G401.6 (cell line): ENCODE results near the gene SARNP.

Experiments
- FAIRE-seq: peaks from 2 replicates; lab custom pipeline; 2012; peaks lifted over from hg19 to GRCh38; lab: Jason Lieb, UNC

Gene SARNP

DNA sequence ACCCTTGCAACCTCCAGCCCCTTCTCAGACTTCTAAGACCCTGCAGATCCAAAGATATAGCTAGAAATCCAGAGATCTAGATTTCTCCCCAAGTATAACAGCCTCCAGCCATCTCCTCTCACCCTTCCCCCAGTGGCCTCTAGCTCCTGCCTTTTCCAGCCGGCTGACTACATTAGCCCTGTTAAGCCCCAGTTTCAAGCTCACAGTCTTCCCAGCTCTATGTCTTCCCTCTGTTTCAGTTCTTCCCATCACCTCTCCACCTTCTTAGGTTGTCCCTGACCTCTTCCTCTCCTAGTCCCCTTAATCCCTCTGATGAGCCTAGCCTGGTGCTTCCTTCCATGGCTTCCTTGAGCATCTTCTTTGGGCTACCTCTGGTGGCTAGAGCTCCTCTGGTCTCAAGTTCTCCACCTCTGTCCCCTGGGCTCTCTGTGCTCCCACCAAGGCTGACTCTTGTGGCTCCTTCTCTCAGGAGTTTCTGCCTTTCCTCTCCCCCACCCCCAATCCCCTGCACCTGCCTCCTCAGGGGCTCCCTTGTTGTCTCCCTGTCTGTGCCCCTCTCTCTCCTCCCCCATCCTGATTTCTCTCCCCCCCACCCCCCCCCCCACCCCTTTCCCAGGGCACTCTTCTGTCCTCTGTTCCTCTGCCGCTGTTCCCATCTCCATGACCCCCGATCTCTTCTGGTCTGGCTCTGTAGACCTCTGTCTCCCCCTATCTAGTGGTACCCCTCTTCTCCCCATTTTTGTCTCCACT, 75.4 kb downstream of the SARNP start:
- FAIRE-seq, result no peak

DNA sequence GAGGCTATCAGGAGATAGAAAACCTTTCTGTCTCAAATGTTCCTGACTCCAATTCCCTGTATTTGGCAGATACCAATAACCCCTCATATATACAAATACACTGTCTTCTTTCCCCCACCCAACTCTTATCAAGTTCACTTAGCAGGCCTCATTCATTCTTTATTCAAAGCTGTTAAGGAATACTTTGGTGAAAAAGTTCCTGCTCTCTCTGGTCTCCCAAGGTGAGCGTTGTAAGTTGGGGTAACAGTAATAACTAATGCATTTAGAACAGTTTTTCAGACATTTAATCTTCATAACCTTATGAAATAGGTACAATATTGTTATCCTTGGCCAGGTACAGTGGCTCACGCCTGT, 78.5 kb downstream of the SARNP start:
- no peak for FAIRE-seq

DNA sequence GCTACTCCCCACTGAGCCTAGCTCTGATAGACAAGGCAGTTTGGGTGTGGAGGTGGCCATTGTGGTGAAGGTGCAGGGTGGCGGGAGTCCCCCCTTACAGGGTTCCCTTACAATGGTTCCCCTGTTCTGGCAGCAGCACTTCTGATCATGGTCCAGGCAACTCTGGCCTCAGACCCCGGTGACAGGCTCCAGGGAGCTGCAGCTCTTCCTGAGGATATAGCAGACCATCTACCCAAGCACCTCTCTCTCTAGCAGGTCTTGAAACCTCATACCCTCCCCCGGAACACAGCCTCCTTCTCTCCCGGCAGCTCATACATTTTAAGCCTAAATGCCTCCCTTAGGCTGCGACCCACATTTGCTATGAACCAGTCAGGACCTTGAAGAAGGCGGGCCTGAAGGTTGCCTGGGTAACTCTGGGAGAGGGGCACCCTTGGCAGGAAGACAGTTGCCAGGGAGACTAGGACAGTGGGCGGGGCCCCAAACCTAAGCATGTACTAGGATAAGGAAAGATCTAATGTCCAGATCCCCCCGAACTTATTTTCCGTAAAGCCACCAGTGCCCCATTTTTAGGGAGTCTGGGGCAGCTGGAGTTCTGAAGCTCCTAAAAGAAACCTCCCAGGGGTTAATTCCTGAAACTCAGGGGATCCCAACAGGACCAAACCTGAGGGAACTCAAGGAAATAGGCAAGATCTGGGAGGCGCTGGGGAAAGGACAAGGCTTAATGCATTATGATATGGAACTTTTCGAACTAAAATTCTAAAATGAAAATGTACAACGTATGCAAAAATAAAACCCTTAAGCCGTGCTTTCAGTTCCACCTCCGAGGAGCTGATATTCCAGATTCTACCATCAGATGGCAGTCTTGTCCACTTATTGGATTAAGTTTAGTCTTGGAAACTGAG, 79.2 kb downstream of the SARNP start:
- peak; percentile 97 for FAIRE-seq

DNA sequence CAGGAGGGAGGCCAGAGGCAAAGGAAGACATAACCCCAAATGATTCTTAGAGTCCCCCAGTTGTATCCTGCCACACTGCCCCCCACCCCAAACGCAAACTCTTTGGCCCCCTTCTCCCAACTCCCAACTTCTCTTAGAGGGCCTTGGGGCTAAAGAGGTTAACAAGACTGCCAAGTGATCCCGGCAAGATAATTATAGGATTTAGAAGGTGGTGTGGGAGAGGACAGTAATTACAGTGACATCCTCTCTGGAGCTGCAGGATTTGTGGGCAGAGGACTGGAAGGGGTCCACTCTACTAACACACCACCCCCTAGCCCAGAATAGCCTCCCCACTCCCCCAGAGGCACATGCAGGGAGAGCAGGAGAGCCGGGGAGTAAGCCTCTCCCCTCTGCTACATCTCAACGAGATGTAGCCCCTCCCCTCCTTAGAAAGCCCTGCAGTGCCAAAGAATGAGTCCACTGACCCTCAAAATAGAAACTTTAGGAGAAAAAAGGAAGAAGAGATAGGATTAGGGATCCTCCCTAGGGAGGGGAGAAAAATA, 79.9 kb downstream of the SARNP start:
- FAIRE-seq, result no peak

DNA sequence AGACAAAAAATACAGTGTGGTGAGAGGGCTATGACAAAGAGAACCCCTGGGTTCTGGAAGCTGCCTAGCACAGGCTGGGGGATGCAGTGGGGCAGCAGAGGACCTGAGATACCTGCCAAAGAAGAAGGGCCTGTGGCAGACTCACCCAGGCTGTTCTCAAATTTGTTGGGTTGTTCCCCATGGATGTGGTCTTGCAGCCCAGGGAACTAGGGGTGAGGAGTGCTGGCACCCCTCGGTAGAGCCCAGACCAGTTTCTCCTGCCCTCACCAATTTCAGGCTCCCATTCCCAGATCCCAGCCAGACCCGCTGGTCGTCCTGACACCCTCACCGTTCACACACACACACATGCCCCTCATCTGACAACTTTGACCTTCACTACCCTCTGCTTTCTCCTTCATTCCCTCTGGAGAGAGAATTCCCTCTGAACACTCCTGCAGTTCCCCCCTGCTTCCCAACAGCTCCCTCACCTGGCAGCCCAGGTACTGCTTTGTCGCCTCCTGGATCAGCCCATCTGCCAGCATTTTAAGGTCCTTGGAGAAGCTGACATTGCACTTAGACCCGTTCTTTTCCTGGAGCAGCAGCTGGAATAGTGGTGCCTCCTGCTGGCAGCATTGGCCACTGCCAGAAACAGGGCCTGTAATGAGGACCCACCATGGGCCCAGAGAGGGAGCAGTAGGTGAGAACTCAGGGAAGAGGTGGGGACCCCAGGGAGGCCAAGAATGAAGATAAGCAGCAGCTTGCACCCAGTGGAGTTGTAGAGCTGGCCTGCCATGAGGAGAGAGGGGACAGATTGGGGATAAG, 80.5 kb downstream of the SARNP start:
- FAIRE-seq, result peak; percentile 92

DNA sequence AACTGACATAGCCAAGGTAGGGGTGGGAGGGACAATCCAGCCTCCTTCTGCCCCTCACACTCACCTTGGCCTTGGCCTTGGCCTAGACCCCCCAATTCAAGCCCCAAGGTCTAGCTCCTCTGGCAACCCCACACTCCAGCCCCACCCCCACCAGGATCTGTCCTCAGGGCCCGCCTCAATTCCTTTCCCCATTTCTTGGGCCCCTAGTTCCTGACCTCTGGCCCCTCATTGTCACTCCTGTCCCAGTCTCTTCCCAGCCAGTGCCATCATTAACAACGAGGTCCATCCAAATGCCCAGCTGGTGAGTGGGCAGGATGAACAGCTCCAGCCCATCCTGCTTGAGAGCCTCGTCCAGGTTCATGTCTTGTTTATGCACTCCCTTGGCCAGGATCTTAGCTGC, 81.4 kb downstream of the SARNP start:
- no peak for FAIRE-seq

DNA sequence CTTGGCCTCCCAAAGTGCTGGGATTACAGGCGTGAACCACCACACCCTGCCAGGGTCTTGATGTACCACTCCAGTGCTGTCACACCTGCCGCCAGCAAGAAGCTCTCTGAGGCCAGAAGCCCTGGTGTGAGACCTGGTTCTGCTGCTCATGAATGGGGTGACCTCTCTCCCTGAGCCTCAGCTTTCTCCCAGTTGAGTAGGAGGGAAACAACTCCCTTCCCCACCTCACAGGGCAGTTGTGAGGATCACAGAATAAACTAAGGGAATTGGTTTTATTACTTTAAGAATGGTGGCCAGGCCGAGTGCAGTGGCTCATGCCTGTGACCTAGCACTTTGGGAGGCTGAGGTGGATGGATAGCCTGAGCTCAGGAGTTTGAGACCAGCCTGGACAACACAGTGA, 82.9 kb downstream of the SARNP start:
- FAIRE-seq, result no peak

DNA sequence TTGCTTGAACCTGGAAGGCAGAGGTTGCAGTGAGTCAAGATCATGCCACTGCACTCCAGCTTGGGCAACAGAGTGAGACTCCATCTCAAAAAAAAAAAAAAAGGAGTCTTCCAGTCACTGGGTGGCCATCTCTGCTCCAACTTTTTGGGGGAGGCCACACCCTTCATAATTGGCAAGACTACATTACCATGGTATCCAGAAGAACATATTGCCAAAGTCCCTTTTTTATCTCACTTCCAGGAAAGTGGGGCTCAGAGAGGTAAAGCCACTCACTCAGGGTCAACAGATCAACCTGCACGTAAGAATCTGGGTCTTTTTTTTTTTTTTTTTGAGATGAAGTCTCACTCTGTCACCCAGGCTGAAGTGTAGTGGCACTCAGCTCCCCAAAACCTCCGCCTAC, 83.7 kb downstream of the SARNP start:
- FAIRE-seq, result no peak

DNA sequence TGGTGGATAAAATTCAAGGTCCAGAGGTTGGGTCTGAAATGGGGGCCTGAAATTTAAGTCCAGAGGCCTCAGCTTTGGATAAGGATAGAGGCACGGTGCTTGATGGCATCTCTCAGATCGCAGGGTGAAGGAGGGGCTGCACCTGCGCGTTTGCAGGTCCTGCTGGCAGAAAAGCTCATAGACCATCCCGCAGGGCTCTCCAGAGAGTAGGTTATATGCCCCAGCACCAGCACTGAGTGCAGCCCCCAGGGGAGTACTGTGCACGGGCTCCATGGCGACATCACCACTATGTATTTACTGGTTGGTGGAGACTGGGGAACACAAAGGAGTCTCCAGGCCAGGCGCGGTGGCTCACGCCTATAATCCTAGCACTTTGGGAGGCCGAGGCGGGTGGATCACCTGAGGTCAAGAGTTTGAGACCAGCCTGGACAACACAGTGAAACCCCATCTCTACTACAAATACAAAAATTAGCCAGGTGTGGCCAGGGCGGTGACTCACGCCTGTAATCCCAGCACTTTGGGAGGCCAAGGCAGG, 84.4 kb downstream of the SARNP start:
- FAIRE-seq, result no peak

DNA sequence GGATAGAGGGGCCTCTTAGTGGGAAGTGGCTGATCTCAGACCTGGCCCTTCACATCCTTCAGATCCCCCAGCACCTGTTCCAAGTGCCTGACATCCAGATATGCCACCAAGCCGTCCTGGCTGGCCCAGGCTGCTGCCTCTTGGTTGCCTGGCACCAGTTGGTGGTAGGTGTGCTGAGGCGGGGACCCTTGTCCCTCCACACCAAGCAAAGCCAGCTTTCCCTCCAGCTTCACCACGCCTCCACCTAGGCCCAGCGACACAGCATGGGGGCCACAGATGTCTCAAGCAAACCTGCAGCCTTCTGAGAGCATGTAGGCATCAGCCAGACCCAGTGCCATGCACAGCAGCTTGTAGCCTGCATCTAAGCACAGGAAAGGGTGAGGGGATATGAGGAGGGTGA, 85.2 kb downstream of the SARNP start:
- no peak for FAIRE-seq

DNA sequence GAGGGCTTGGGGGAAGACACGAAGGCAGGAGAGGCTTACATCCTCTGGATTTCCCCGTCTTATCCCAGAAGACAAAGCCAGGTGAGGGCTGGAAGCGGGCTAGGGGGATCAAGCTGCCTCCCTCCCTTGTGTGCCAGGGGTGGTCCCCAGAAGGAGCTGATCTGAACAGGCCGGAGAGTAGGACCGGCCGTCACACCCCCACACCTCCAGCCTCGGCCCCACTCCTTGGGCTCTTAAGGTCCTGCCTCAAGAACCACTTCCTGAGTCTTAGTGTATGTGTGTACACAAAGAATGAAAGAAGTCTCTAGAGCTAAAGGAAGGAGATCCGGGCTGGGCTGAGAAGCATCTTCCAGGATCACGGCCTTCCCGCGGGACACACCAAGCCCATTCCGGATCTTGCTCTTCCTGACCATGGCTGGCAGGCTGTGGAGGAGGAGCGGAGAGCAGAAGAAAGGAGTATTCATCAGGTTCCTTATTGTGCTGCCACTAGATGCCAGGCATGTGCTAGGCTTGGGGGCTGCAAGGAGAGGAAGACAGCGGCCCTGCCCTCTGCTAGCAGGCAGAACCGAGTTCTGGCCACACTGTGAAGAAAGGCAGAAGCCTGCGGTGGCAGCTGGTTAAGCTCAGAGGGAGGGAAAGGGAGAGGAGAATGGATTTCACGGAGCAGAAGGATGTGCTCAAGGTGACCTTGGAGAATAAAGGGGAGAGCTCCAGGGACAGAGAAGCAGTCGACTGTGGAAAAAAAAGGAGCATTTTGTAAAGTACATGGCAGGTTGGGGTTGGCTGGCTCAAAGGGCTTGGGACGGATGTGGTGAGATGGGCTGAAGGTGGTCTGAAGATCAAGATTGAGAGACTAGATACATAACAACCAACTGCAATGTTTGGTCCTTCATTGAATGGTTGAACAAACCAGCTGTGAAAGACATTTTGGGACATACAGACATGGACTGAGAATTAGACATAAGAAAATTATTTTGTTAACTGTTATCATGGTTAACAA, 87.4 kb downstream of the SARNP start:
- FAIRE-seq, result no peak

DNA sequence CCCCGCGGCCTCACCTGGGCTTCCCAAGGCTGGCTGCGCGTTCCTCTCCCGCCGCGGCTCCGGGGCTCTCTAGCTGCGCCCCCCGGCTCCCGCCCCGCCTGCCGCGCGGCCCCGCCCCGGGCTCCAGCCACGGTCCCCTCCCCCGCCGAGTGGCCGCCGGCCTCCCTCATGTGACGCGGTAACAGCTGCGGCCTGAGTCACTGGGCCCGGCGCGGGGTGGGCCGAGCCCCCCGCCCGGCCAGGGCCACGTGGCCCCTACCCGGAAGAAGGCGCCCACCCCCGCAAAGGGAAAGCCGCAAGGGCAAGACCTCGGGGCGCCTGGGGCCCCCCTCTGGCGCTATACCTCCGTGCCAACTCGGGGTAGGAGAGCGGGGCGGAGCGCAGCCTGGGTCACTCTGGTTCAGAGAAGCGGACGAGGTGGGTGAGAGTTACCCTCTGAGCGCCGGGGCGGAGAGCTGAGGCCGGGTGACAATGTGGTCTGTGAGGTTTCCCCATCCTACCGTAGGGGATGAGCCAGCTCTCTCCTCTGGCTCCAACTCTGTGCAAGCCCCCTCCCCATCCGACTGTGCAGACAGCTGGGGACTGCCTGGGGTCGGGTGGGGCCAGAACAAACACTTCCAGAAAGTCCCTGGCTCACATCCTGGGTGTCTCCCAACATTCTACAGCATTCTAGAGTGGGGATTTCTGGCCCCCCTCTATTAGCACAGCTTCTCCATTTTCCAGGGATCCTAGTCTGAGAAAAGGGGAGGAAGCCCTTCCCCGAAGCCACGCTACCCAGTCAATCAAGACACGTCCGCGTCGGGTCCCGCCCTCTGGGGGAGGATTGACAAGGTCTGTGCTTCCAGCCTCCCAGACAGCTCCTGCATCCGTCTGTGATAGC, 88.3 kb downstream of the SARNP start, which contains the start of gene CD63:
TSS of gene CD63 (minus strand) at position 71 of the 880 bp plus-strand sequence. CDS start 668 bp downstream, outside the sequence.
- peak; percentile 90 for FAIRE-seq

DNA sequence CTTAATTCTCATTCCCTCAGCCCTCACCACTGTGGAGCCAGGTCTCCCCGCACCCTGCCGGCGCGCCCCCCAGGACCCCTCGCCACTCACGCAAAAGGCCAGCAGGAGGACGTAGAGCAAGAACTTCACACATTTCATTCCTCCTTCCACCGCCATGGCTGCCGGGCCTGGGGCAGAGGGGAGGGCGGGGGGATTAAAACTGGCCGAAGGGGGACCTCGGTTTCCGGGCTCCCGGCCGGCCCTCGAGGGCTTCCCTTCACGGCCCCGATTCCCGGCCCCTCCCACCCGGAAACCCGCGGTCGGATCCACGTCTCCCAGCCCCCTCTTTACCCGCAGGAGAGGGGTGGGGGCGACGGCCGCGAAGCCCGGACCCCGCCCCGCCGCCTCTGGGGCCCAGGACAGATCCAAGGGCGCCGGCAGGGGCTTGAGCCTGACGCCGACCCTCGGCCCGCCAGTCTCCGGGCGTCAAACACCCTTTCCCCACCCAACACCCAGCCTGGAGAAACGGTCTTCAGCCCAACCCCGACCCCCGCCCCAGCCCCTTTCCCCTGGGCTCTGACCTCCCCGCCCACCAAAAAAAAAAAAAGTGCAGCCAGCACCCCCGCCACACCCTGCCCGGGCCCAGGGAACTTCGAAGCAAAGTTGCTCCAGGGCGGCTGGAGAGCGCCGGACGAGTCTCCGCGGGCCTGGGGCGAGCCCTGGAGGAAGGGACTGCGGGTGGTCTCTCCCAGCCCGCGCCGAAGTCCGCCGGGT, 89.2 kb downstream of the SARNP start:
- FAIRE-seq, result no peak

DNA sequence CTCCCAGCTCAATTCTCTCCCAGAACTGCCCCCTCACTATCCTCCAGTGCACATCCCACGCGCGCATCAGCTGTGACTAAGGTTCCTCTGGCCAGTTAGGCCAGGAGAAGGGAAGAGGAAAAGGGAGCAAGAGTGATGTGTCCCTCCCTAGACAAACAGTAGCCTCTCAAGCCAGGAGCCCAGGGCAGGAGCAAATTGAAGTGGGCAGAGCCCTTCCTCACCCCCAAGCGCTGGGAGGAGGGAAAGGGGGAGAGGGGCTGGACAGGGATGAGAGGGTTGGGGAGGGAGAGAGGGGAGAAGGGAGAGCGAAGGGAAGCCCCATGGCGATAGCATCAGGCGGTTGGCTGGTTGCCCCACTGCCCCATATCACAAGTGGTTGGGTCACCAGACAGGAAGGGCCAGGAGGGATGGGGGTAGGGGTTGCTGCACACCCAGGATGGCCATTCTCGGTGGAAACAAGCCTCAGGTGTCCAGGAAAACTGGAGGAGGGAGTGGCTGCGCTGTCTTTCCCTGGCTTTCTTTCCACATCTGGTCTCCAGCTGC, 89.8 kb downstream of the SARNP start:
- no peak for FAIRE-seq

DNA sequence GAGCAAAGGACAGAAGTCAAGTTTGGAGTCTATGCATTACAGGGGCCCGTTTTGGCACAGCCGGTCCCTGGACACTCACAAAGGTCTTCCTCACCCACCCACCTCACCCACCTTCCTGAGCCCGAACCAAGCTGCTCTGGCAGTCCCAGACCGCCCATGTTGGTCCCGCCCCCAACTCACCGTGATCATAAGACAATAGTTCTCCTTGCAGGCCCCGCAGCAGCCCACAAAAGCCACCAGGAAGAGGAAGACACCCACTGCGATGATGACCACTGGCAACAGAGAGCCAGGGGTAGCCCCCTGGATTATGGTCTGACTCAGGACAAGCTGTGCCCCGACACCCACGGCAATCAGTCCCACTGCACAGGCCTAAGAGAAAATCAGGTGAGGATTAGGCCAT, 90.6 kb downstream of the SARNP start:
- no peak for FAIRE-seq

DNA sequence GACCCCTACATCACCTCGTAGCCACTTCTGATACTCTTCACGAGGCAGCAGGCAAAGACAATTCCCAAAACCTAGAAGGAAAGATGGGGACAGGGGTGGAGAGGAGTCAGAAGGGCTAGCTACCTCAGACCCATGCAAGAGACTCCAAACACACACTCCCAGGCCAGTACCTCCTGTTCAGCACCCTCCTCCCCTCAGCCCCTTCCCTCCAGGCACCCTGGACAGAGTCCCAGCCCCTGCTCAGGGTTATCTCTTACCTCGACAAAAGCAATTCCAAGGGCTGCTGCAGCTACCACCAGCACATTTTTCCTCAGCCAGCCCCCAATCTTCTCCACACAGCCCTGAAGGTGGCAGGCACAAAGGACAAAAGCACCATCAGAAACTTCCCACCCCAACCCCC, 92.0 kb downstream of the SARNP start:
- FAIRE-seq, result no peak

DNA sequence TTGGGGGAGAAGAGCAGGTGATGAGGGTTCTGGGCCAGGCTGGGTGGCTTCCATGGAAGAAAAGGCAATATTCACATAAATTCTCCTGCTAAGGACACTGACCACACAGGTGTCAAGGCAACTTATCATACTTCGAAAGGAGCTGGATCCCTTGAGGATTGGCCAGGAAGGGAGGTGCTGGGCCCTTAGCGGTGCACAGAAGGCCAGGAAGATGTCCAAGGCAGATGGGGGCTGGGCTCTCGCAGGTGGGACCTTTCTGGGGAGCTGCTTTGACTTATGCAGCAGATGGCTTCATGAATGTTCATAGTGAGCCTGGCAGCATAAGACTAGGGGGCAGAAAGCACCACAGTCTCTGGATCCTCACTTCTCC, 92.6 kb downstream of the SARNP start:
- no peak for FAIRE-seq

DNA sequence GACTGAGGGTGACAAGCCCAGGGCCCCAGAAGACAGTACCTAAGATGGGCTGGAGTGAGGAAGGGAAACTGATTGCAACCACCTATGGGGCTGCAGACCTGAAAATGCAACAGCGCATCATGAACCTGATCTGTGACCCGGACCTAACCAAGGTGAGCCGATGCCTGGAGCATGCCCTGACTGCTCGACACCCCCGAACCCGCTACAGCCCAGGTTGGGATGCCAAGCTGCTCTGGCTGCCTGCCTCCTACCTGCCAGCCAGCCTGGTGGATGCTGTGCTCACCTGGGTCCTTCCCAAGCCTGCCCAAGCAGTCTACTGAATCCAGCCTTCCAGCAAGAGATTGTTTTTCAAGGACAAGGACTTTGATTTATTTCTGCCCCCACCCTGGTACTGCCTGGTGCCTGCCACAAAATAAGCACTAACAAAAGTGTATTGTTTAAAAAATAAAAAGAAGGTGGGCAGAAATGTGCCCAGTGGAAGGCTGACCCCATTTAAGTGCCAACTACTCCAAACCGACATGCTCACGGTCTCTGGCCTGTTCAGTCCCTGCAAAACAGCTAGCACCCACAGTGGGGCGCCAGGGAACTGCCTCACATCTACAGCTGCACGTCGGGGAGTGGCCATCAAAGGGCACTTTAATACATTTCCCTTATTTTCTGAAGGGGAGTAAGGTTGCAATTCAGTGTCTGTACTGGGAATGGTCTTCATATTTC, 93.1 kb downstream of the SARNP start:
- peak; percentile 63 for FAIRE-seq
